Ishikawa (cell line): ENCODE results near the gene PGAP6.

Experiments
- CEBPB ChIP-seq: IDR thresholded peaks from 2 replicates; pipeline ENCODE4 v1.6.1; 2012
- CREB1 ChIP-seq: IDR thresholded peaks from 2 replicates; pipeline ENCODE4 v1.6.1; 2012; ENCODE audit warnings: low read depth
- EGR1 ChIP-seq: IDR thresholded peaks from 2 replicates; pipeline ENCODE4 v1.6.1; 2012
- EP300 ChIP-seq: IDR thresholded peaks from 2 replicates; pipeline ENCODE4 v1.6.1; 2012; ENCODE audit warnings: borderline replicate concordance
- FOXM1 ChIP-seq: IDR thresholded peaks from 2 replicates; pipeline ENCODE4 v1.6.1; 2012; ENCODE audit warnings: low read depth, borderline replicate concordance
- NFIC ChIP-seq: IDR thresholded peaks from 2 replicates; pipeline ENCODE4 v1.6.1; 2012
- RAD21 ChIP-seq: IDR thresholded peaks from 2 replicates; pipeline ENCODE4 v1.6.1; 2012; ENCODE audit warnings: low read depth
- TAF1 ChIP-seq: IDR thresholded peaks from 2 replicates; pipeline ENCODE4 v1.6.1; 2012; ENCODE audit warnings: low read depth, mild to moderate bottlenecking
- TCF12 ChIP-seq: IDR thresholded peaks from 2 replicates; pipeline ENCODE4 v1.6.1; 2012; ENCODE audit warnings: low read depth
- TEAD4 ChIP-seq: IDR thresholded peaks from 2 replicates; pipeline ENCODE4 v1.6.1; 2012
- YY1 ChIP-seq: IDR thresholded peaks from 2 replicates; pipeline ENCODE4 v1.6.1; 2012; ENCODE audit warnings: low read depth
- ZBTB7A ChIP-seq: IDR thresholded peaks from 2 replicates; pipeline ENCODE4 v1.6.1; 2012; ENCODE audit warnings: low read depth
- TF ChIP-seq, protein P1 (sequence below): IDR thresholded peaks from 2 replicates; pipeline ENCODE4 v1.6.1; 2012
- TF ChIP-seq, protein P2 (sequence below): IDR thresholded peaks from 2 replicates; pipeline ENCODE4 v1.6.1; 2012
- TF ChIP-seq, protein P3 (sequence below): IDR thresholded peaks from 2 replicates; pipeline ENCODE4 v1.6.1; 2012; ENCODE audit warnings: low read depth, mild to moderate bottlenecking

PGAP6 gene

DNA sequence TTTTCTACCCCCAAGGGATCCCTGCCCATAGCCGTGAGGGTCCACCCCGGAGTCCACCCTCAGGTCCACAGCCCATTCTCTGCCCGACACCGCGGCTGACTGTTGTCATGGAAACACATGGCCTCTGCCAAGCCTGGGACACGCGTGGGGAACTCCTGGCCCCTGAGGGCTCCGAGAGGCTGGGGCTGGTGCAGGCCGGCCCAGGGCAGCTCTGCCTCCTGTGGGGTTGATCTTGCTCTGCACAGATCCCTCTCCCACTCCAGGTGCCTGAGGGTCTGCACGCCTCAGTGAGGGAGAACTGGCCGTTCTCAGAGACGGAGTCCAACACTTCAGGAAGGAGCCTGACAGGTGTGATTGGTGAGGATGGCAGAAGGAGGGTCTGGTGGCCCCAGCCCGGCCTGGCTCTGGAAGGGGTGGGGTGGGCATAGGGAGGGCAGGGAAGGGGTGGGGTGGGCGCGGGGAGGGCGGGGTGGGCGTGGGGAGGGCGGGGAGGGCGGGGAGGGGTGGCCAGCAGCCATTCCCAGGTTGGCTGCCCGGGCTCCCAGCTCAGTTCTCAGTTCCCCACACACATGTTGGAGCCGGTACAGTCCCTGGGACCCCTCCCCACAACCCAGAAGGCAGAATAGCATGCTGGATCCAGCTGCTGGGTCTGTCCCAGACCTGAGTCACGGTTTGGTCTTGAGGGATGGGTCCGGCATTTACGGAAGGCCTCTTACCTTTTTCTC, 17.9 kb downstream of the PGAP6 start:
- no peak for TF ChIP-seq RAD21
- TF ChIP-seq TAF1, result no peak
- TF ChIP-seq FOXM1, result no peak
- no peak for TF ChIP-seq EGR1

DNA sequence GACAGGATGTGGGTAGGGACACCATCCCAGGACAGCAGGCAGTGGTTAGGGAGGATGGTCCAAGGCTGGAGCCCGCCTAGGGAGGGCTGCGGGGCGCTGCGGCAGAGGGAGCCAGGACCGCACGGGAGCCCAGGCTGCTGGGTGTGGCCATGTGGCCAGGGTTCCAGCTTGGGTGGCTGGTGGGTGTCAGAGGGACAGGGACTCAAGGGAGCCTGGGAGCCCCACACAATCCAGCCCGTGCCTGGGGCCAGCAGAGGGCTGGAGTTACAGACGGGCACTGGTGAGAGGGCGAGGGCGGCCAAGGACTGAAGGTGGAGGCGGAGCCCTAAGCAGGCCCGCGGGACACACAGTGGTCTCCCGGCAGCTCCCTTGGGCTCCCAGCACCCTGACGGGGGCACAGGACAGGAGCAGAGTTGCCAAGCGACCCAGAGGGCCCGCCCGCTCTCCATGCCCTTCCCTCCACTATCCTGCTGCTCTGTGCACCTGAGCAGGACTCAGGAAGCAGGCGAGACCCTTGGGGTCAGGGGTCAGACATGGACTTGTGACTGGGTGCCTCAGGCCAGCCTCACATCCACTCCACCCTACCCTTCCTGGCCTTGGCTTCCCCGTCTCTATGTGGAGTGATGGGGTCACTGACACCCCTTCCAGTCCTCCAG, 18.5 kb downstream of the PGAP6 start:
- TF ChIP-seq RAD21, result no peak
- TF ChIP-seq EP300, result no peak
- no peak for TF ChIP-seq FOXM1
- TF ChIP-seq YY1, result no peak
- TF ChIP-seq TAF1, result no peak
- no peak for TF ChIP-seq EGR1
- TF ChIP-seq, protein P1, sequence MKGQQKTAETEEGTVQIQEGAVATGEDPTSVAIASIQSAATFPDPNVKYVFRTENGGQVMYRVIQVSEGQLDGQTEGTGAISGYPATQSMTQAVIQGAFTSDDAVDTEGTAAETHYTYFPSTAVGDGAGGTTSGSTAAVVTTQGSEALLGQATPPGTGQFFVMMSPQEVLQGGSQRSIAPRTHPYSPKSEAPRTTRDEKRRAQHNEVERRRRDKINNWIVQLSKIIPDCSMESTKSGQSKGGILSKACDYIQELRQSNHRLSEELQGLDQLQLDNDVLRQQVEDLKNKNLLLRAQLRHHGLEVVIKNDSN, result no peak
- no peak for TF ChIP-seq TEAD4
- TF ChIP-seq NFIC, result no peak
- TF ChIP-seq, protein P2, sequence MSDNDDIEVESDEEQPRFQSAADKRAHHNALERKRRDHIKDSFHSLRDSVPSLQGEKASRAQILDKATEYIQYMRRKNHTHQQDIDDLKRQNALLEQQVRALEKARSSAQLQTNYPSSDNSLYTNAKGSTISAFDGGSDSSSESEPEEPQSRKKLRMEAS, result no peak

DNA sequence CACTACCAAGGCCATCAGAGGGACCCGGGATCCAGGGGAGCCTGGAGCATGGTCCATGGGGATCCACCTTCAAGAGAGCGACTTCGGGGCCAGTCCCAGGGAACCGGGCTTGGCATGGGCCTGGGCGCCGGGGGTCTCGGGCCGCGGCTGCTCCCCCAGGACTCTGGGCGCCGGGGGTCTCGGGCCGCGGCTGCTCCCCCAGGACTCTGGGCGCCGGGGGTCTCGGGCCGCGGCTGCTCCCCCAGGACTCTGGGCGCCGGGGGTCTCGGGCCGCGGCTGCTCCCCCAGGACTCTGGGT, 19.1 kb downstream of the PGAP6 start:
- TF ChIP-seq ZBTB7A, result 0 out of 2 replicates have a peak, but pooled peaks have one; percentile 39

DNA sequence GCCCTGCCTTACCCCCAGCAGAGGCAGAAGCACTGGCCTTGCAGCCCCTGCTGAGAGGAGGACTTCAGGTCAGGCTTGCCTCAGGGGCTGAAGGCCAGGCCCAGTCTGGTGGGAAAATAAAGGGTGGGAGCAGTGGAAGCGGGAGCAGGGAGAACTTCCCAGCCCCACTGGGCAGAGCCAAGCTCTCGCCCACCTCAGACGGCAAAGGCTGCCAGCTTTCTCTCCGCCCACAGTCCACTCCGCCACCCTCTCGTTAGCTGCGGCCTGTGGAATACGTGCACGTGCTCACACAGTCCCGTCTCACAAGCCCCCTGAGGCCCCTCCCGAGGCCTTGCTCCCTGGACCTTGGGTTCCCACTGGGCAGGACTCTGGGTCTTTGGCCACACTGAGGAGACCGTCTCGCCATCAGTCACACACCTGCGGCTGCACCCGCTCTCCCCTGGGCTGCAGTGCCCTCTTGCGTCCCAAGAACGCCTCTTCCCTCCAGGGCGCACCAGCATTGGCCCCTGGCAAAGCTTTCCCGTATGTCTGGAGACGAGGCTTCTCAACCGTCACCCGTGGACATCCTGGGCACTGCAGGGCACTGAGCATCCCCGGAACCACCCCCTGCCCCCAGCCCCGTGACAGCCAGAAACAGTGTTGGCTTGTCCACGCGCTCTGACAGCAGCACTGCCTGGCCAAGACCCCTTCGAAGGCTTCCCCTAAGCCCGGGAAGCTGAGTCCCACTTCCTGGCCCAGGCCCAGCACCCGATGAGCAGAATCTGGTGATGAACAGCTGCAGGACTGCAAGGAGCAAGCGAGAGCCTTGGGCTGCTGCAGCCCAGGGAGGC, 19.7 kb downstream of the PGAP6 start:
- TF ChIP-seq RAD21 (peak; percentile 99), ZBTB7A (no peak), NFIC (peak; percentile 46; the same call in 1 of the 2 replicates)
- TF ChIP-seq, protein P3, sequence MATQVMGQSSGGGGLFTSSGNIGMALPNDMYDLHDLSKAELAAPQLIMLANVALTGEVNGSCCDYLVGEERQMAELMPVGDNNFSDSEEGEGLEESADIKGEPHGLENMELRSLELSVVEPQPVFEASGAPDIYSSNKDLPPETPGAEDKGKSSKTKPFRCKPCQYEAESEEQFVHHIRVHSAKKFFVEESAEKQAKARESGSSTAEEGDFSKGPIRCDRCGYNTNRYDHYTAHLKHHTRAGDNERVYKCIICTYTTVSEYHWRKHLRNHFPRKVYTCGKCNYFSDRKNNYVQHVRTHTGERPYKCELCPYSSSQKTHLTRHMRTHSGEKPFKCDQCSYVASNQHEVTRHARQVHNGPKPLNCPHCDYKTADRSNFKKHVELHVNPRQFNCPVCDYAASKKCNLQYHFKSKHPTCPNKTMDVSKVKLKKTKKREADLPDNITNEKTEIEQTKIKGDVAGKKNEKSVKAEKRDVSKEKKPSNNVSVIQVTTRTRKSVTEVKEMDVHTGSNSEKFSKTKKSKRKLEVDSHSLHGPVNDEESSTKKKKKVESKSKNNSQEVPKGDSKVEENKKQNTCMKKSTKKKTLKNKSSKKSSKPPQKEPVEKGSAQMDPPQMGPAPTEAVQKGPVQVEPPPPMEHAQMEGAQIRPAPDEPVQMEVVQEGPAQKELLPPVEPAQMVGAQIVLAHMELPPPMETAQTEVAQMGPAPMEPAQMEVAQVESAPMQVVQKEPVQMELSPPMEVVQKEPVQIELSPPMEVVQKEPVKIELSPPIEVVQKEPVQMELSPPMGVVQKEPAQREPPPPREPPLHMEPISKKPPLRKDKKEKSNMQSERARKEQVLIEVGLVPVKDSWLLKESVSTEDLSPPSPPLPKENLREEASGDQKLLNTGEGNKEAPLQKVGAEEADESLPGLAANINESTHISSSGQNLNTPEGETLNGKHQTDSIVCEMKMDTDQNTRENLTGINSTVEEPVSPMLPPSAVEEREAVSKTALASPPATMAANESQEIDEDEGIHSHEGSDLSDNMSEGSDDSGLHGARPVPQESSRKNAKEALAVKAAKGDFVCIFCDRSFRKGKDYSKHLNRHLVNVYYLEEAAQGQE, result no peak

DNA sequence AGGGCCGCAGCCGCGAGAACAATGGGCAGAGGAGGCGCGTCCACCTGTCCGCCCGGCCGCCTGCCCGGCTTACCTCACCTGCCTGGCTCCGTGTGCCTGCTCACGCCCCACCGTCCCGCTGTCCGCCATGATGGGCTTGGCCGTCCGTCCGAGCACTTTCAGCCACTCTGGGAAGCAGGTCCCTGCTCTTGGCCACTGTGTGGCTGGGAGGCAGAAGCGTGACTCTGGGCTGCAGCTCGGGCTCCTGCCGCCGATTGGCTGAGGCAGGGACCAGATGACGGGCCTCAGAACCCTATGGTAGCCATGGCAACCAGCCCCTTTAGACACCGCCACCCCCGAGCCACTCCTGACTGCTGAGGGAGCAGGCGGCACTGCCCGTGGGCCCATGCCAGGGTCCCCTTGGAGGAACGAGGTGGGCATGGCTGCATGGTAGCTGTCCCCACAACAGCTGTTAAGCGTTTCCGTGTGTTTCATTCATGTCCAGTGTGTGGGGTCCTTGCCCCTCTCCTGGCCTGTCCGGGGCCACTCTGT, 20.4 kb downstream of the PGAP6 start:
- TF ChIP-seq TAF1 (no peak), FOXM1 (no peak), ZBTB7A (no peak), NFIC (no peak), CREB1 (no peak), YY1 (no peak), EP300 (no peak), TCF12 (no peak), EGR1 (no peak), CEBPB (no peak), RAD21 (no peak), TEAD4 (no peak)
- TF ChIP-seq, protein P3, result no peak
- TF ChIP-seq, protein P2, result no peak
- TF ChIP-seq, protein P1, result no peak

DNA sequence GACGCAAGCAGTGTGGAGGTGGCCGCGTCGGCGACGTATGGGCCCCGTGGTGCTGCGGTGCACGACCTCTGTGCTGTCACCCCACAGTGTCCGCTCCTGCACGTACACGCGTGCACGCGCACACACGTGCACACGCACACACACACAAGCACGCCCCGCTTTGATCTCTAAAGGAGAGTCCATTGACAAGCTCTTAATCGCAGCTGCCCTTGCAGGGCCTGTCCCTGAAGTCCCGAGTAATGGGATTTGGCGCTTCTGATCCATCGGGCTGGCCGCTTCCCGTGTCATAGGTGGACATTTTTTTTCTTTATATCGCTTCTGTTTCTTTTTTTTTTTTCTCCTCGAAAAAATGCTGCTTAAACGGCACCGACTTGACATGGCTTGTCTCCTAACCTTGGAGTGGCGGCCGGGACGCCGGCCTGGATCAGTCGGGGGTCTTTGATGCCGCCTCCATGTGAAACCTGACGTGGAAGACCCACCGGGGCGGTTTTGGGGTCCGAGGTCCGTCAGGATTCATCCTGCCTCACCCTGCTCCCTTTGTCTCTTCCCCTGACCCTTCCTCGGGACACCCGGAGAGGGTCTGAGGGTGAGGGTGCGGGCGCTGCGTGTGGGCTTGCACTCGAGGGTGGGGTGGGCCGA, 21.0 kb downstream of the PGAP6 start:
- TF ChIP-seq TCF12, result no peak
- no peak for TF ChIP-seq EGR1
- no peak for TF ChIP-seq TAF1
- TF ChIP-seq, protein P1, result no peak
- TF ChIP-seq, protein P2, result no peak
- no peak for TF ChIP-seq EP300
- no peak for TF ChIP-seq YY1
